GM18868 (cell line): Measurements from ENCODE around the gene CEACAM21.

ENCODE experiments used
- ATAC-seq: cut with Tn5 transposase; IDR thresholded peaks from one replicate; pipeline ENCODE4 v1.9.1; 2021; ENCODE audit warnings: mild to moderate bottlenecking, moderate library complexity; ENCODE audit not compliant: unreplicated experiment

Gene CEACAM21

GRCh38 chr19:41616792-41617621, 41.0 kb downstream of the CEACAM21 start:
- no peak for ATAC-seq

GRCh38 chr19:41617941-41618730, 42.2 kb downstream of the CEACAM21 start:
- ATAC-seq = no peak

- ATAC-seq = no peak
Measured at GRCh38 chr19:41619018-41619556, 43.1 kb downstream of the CEACAM21 start.

- no peak for ATAC-seq
Measured at GRCh38 chr19:41620171-41620570, 44.2 kb downstream of the CEACAM21 start.

- no peak for ATAC-seq
Measured at GRCh38 chr19:41621226-41621625, 45.3 kb downstream of the CEACAM21 start.

- no peak for ATAC-seq
Measured at GRCh38 chr19:41621654-41622053, 45.7 kb downstream of the CEACAM21 start.

- ATAC-seq = no peak
Measured at GRCh38 chr19:41623360-41623759, 47.4 kb downstream of the CEACAM21 start.

- ATAC-seq = no peak
Measured at GRCh38 chr19:41624515-41624914, 48.5 kb downstream of the CEACAM21 start.

GRCh38 chr19:41624937-41625336, 49.0 kb downstream of the CEACAM21 start:
- no peak for ATAC-seq

GRCh38 chr19:41626278-41626677, 50.3 kb downstream of the CEACAM21 start:
- ATAC-seq = no peak

GRCh38 chr19:41626877-41627276, 50.9 kb downstream of the CEACAM21 start, which contains the start of gene CEACAM4:
TSS of gene CEACAM4 (minus strand) at chr19:41627074. CDS start at chr19:41626963, 111 bp downstream.
- ATAC-seq = no peak

GRCh38 chr19:41627966-41628675, 52.2 kb downstream of the CEACAM21 start:
- ATAC-seq = no peak
